GM12873 (cell line): ENCODE results near the gene WBP1.

Experiments used
- CTCF ChIP-seq: IDR thresholded peaks from 2 replicates; pipeline ENCODE4 v1.5.1; 2012; ENCODE audit warnings: low read depth, mild to moderate bottlenecking, moderate library complexity, low read length, control low read depth; ENCODE audit not compliant: insufficient read depth; ENCODE audit errors: missing control alignments

WBP1 gene

GRCh38 chr2:74510272-74510671 is 52.0 kb downstream of the WBP1 start:
- no peak for TF ChIP-seq CTCF
